Epidermal melanocyte (primary cell): ENCODE results near the gene SMAD9.
A peak's percentile ranks its signal among the peaks of the same experiment; 100 is the strongest.

ENCODE experiments used
- DNase-seq: peaks from one replicate; pipeline ENCODE4 v3.0.0; 2011; ENCODE audit warnings: low spot score; ENCODE audit not compliant: insufficient read length

SMAD9 gene

GRCh38 chr13:36818804-36819738, 101.0 kb downstream of the SMAD9 start, which contains the start of gene RFXAP:
Gene RFXAP, plus strand, starts transcription at chr13:36819222. Its CDS starts 136 bp downstream, at chr13:36819358.
- DNase-seq, result peak; percentile 74

- DNase-seq, result no peak
Observed at GRCh38 chr13:36817996-36818803, 101.8 kb downstream of the SMAD9 start.

- no peak for DNase-seq
Observed at GRCh38 chr13:36815062-36815461, 105.0 kb downstream of the SMAD9 start.

- DNase-seq, result no peak
Observed at GRCh38 chr13:36814465-36814864, 105.6 kb downstream of the SMAD9 start.

- no peak for DNase-seq
Observed at GRCh38 chr13:36813225-36813624, 106.8 kb downstream of the SMAD9 start.

- no peak for DNase-seq
Observed at GRCh38 chr13:36807616-36808015, 112.4 kb downstream of the SMAD9 start.

GRCh38 chr13:36806102-36806501, 113.9 kb downstream of the SMAD9 start:
- DNase-seq, result no peak

- DNase-seq, result no peak
Observed at GRCh38 chr13:36804588-36804987, 115.5 kb downstream of the SMAD9 start.

- DNase-seq, result no peak
Observed at GRCh38 chr13:36801035-36801434, 119.0 kb downstream of the SMAD9 start.

- DNase-seq, result no peak
Observed at GRCh38 chr13:36796052-36796451, 124.0 kb downstream of the SMAD9 start.

GRCh38 chr13:36795463-36795862, 124.6 kb downstream of the SMAD9 start:
- DNase-seq, result no peak
